ENCODE measurements around the gene LRRFIP2.
"Not testable (repeated sequence)": the region's sequence is repeated elsewhere in the genome, so short reads cannot be mapped to it uniquely, and the experiment has no call there.

Gene LRRFIP2

GRCh38 chr3:37122069-37122468 lies 52.3 kb downstream of the LRRFIP2 start:
- DNase-seq (ENCODE audit: extremely low read depth in 1 of 2, low read depth in 1 of 2) = not testable (repeated sequence)

DNA sequence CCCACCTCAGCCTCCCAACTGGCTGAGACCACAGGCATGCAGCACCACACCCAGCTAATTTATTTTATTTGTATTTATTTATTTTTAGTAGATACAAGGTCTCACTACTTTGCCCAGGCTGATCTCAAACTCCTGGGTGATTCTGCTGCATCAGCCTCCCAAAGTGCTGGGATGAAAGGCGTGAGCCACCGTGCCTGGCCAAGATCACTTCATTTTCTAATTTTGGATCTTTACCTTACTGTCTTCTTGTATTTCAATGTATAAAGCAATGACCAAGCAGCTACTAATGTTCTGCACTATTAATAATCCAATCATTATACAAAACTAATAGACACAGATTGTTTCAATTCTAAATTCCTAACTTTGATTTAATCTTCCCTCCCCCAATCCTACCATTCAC lies 56.2 kb downstream of the LRRFIP2 start:
- DNase-seq (ENCODE audit: extremely low read depth in 1 of 2, low read depth in 1 of 2) = no peak

GRCh38 chr3:37117548-37117947 lies 56.8 kb downstream of the LRRFIP2 start:
- no peak for DNase-seq (ENCODE audit: extremely low read depth in 1 of 2, low read depth in 1 of 2)

DNA sequence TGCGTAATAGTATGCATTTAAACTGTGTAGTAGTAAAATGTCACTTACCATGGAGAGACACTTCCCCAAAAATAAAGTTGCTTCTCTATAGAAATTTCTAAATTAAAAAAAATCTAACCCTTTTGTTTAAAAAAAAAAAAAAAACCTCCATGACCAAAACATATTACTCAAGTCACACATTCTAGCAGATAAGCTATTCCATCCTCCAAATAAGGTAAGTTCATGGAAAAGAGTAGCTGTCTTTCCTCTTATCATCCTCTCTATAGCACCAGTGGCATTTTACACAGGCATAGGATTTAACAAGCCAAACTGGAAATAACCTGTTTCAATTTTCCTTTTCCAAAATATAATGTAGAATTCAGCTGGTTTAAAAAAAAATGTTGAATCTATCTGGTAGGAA lies 57.4 kb downstream of the LRRFIP2 start:
- no peak for DNase-seq (ENCODE audit: extremely low read depth in 1 of 2, low read depth in 1 of 2)

GRCh38 chr3:37115446-37115845 lies 58.9 kb downstream of the LRRFIP2 start:
- DNase-seq (ENCODE audit: extremely low read depth in 1 of 2, low read depth in 1 of 2) = no peak

GRCh38 chr3:37114251-37115145 lies 59.9 kb downstream of the LRRFIP2 start:
- DNase-seq (ENCODE audit: extremely low read depth in 1 of 2, low read depth in 1 of 2) = no peak

- DNase-seq (ENCODE audit: extremely low read depth in 1 of 2, low read depth in 1 of 2) = no peak
Observed at GRCh38 chr3:37112987-37113386, 61.4 kb downstream of the LRRFIP2 start.

GRCh38 chr3:37111199-37111598 lies 63.2 kb downstream of the LRRFIP2 start:
- no peak for DNase-seq (ENCODE audit: extremely low read depth in 1 of 2, low read depth in 1 of 2)

DNA sequence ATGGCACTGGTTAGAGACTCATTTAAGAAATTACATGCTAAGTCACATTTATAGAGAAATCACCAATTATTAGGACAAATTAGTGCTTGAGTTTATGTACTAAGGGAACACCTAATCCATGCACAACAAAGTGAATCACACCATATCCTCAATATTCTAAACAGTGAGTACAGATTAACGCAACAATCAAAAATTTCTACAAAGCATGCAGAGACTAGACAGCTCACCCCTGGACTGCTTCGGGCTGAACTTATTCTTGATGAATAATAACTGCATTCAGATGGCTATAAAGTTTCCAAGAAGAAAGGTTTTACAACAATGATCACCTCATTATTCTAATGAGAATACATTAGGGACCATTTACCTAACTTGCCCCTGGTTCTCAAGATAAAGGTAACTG lies 66.5 kb downstream of the LRRFIP2 start:
- no peak for DNase-seq (ENCODE audit: extremely low read depth in 1 of 2, low read depth in 1 of 2)

DNA sequence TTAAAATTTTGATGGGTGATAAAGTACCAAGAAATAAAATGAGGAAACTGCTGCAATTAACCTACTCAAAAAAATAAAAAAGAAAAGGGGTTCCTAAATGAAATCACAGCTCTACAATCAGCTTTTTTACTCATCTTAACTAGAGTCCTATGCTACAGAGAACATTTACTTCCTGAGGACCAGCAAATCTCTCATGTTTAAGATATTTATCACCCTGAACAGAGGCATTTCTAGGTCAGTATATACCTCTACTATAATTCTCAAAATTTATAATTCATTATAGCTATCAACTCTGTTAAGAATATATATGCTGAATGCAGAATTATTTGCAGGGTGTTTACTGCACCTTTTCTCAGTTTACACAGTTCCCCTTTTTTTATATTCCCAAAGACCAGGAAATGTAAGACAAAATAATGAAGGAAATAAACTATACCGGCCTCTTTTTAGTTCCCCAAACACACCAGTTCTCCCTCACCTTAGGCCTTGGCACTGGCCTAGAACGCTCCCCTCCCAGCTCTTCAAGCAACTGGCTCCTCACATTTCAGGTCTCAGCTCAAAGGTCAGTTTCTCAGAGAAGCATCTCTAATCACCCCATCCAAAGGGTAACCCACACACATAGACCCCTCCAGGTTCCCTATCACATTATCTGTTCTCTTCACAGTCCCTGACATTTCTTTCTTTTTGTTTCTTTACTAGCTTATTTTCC lies 71.1 kb downstream of the LRRFIP2 start:
- no peak for DNase-seq (ENCODE audit: extremely low read depth in 1 of 2, low read depth in 1 of 2)

DNA sequence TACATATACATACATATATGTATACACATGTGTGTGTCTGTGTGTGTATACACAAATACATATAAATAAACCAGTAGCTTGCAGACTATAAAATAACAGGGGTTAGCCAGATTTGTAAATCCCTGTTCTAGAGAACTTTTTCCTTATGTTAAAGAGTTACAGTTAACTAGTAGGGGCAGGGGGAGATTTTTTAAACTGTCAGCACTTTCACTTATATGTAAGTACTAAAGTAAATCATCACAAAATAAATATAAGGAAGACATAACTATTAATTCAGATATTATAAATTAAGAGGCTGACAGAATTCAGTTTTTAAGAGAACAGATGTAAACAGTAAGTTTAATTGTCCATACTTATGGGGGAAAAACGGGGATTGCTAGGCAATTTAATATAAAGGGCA lies 74.0 kb downstream of the LRRFIP2 start:
- no peak for DNase-seq (ENCODE audit: extremely low read depth in 1 of 2, low read depth in 1 of 2)

DNA sequence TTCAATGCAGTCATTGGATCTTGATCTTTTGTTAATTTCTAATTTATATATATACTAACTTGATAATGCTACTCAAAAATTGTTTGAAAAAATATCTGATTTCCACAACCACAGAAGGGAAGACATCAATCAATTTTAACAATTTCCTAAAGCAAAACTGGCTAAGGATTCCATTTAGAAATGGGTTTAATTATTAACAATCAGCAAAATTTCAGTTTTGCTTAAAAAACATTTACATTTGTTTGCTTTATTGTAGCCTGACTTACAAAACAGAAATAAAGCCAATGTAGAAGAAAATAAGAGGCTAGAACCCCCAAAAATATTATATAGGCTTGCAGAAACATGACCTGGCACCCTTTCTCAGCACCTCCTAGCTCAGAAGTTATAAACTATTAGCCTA lies 74.9 kb downstream of the LRRFIP2 start:
- DNase-seq (ENCODE audit: extremely low read depth in 1 of 2, low read depth in 1 of 2) = no peak

DNA sequence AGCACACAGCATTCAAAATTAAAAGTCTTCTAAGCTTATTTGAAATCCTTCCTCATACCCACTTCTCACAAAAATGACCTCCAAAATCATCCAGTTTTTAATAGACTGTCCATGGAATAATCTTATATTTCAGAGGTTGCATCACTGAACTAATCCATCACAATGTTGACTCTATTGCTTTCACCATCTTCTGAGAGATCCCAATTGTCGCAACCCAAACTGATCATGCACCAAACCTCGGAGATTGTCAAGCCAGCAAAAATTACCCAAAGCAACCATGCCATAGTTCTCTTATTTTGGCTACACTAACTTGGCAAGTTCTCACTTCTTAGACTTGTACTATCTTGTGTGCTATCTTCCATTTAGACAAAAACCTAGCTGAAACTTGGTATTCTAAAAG lies 75.5 kb downstream of the LRRFIP2 start:
- no peak for DNase-seq (ENCODE audit: extremely low read depth in 1 of 2, low read depth in 1 of 2)

- no peak for DNase-seq (ENCODE audit: extremely low read depth in 1 of 2, low read depth in 1 of 2)
Observed at GRCh38 chr3:37097776-37098175, 76.6 kb downstream of the LRRFIP2 start.

- DNase-seq (ENCODE audit: extremely low read depth in 1 of 2, low read depth in 1 of 2) = no peak
Observed at GRCh38 chr3:37096975-37097374, 77.4 kb downstream of the LRRFIP2 start.

GRCh38 chr3:37096288-37096687 lies 78.1 kb downstream of the LRRFIP2 start:
- DNase-seq (ENCODE audit: extremely low read depth in 1 of 2, low read depth in 1 of 2) = no peak

DNA sequence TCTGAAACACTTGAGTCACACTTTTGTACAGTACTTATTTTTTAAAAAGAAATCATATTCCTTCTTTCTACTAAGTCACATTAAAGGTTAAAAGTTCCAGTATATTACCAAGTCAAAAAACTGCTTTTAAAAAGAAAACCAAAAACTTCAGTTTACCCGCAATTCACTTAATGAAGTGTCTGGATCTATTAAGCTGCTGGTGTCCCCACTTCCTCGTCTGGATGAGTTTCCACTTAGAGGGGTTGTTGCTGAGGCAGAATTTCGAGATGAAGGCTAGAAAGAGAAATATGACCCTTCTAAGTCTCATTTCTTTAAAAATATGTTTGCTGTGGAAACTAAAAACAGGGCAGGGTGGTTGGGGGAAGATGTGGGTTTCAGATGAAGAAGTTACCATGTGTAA lies 79.7 kb downstream of the LRRFIP2 start:
- no peak for DNase-seq (ENCODE audit: extremely low read depth in 1 of 2, low read depth in 1 of 2)

DNA sequence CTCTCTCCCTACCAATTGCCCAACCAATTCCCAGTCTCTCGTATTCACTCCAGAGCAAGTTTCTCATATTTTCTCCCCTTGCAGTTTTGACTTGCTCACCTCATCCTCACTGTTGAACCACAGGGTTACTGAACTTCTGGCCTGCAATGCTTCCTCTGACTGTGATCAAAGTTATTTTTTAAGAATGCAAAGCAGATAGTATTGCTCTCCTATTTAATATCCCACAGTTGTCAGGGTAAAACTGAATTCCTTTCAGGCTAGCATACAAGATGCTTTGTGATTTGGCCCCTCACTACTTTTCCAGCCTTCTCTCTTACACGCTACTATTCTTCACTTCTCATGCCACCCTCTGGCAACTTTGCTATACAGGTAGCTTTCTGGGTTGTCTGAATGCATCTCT lies 80.9 kb downstream of the LRRFIP2 start:
- no peak for DNase-seq (ENCODE audit: extremely low read depth in 1 of 2, low read depth in 1 of 2)

DNA sequence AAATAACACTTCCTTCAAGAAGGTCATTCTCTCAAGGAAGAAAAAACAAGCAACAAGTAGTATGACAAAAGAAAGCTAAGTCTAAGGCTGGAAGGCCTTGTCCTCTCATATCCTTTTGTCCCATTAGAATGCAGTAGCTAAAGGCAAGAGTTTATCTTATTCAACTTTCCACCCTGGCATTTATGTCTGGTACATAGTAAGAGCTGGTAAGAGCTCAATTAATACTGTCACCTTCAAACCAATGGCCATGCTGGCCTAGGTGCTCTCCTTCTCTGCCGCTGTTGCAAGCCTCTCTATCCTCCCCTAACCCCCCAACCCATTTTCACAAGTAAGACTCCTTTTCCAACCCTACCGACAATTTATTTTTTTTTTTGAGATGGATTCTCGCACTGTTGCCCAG lies 81.9 kb downstream of the LRRFIP2 start:
- DNase-seq (ENCODE audit: extremely low read depth in 1 of 2, low read depth in 1 of 2) = no peak

DNA sequence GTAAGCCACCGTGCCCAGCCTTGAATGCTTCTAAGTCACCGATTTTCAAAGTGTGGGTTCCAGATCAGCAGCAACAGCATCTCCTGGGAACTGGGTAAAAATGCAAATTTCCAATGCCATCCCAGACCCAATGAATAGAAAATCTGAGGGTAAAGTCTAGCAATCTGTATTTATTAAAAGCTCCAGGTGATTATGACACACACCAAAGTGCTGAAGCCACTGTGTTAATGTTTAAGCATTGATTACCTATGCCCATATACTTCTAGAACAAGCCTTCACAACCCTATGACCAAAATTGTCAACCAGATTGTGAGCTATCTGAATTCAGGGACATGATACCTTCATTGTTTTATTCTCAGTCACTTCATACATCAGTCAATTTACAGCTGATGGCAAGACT lies 86.5 kb downstream of the LRRFIP2 start:
- no peak for DNase-seq (ENCODE audit: extremely low read depth in 1 of 2, low read depth in 1 of 2)

- DNase-seq (ENCODE audit: extremely low read depth in 1 of 2, low read depth in 1 of 2) = no peak
Observed at GRCh38 chr3:37086918-37087317, 87.5 kb downstream of the LRRFIP2 start.

- no peak for DNase-seq (ENCODE audit: extremely low read depth in 1 of 2, low read depth in 1 of 2)
Observed at GRCh38 chr3:37082317-37082716, 92.1 kb downstream of the LRRFIP2 start.
